ENCODE results near the gene SLC38A9. TPM values are rescaled to one million over a fixed set of nuclear protein-coding genes. Genes with fewer than 3 reads are reported as not detected.
A peak's percentile ranks its signal among the peaks of the same experiment; 100 is the strongest.

Gene SLC38A9
- total RNA-seq, 4 donors from 2014 or later: 19.5 to 44.2 (median 30.4) TPM

DNA sequence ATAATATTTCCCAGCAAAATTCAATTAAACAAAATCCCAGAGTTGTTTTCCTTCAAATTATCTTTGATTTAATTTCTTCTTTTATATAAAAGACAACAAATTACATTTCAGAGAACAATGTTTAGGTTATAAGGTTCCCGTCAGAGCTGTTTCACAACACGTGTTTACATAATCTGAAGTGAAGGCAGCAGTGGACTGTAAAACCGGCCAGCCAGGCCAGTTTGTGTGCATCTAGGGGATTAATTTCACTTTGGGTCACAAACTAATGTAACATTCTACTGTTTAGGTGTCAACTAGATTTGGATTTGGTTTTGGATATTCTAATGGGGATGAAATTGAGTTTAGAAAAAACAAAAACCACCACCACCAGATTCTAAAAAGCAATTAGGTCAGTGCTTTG, 90.9 kb downstream of the SLC38A9 start:
- 54 to 63% methylated on average over 3 of the region's 3 CpGs for WGBS, 2 donors
- no peak for DNase-seq
- no peaks in the 10 kb centered on the region for H3K27me3 ChIP-seq
- no peaks in the 10 kb centered on the region for H3K9me3 ChIP-seq
- TF ChIP-seq POLR2A (IDR thresholded peaks at IDR 0.05): no peak
- TF ChIP-seq, protein P1, sequence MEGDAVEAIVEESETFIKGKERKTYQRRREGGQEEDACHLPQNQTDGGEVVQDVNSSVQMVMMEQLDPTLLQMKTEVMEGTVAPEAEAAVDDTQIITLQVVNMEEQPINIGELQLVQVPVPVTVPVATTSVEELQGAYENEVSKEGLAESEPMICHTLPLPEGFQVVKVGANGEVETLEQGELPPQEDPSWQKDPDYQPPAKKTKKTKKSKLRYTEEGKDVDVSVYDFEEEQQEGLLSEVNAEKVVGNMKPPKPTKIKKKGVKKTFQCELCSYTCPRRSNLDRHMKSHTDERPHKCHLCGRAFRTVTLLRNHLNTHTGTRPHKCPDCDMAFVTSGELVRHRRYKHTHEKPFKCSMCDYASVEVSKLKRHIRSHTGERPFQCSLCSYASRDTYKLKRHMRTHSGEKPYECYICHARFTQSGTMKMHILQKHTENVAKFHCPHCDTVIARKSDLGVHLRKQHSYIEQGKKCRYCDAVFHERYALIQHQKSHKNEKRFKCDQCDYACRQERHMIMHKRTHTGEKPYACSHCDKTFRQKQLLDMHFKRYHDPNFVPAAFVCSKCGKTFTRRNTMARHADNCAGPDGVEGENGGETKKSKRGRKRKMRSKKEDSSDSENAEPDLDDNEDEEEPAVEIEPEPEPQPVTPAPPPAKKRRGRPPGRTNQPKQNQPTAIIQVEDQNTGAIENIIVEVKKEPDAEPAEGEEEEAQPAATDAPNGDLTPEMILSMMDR (IDR thresholded peaks at IDR 0.05): no peak
- peaks cover 11 to 12% of the 10 kb centered on the region in 2 donors for H3K4me1 ChIP-seq
- intact Hi-C loops (cut with DNase I): no loop called here
- H3K27ac ChIP-seq: no peak overlapping the region
- H3K36me3 ChIP-seq: no peaks in the 10 kb centered on the region
- no peak overlapping the region for H3K4me3 ChIP-seq (replicated peaks in 1 of 3)

DNA sequence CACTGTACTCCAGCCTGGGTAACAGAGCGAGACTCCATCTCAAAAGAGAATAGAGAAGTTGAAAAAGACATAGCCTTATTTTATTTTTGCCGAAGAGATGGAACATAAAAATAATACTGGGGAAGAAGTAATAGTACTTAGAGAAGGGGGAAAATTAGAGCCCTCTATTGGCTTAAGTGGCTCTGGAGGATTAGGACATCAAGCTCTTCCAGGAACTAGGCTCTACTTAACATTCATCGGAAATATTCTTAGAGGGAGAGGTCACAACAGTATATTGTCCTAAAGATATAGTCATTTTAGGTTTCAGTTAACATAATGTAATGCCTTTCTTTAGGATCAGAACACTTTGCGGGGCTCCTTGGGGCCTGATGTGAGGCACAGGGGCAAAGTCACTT, 91.4 kb downstream of the SLC38A9 start:
- H3K9me3 ChIP-seq: no peaks in the 10 kb centered on the region
- 96 to 100% methylated on average over 4 of the region's 4 CpGs for WGBS, 2 donors
- DNase-seq: no peak
- intact Hi-C loops (cut with DNase I): no loop called here
- TF ChIP-seq, protein P1 (IDR thresholded peaks at IDR 0.05): no peak
- no peak for TF ChIP-seq POLR2A (IDR thresholded peaks at IDR 0.05)
- no peak overlapping the region for H3K4me3 ChIP-seq (replicated peaks in 1 of 3)
- H3K4me1 ChIP-seq: peaks cover 11 to 12% of the 10 kb centered on the region in 2 donors
- no peaks in the 10 kb centered on the region for H3K27me3 ChIP-seq
- H3K36me3 ChIP-seq: no peaks in the 10 kb centered on the region
- H3K27ac ChIP-seq: no peak overlapping the region

DNA sequence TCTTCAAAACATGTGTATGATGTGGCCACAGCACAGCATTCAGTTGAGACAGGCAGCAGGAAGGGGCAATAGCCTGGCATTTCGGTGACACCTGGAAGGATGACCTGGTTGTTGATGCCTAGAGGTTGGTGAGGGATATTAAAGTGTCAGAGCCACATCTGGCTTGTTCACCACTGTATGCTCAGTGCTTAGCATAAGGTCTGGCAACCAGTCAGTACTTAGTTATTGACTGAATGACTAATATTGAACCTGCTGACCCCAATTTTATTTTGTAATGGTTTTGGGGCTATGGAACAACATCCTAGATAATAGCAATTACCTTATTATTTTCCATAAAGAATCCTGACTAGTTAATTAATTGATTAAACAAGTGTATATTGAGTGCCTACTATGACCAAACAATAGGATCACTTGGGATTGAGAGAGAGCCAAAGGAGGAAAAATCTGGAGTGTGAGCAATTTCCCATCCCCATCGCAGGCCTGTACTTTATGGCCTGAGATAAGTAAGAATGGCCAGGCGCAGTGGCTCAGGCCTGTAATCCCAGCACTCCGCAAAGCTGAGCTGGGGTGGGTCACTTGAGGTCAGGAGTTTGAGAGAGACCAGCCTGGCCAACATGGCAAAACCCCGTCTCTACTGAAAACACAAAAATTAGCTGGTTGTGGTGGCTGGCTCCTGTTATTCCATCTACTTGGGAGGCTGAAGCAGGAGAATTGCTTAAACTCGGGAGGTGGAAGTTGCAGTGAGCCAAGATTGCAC, 91.9 kb downstream of the SLC38A9 start:
- Histone ChIP-seq H3K4me3 (replicated peaks in 1 of 3) (no peak overlapping the region), H3K36me3 (no peaks in the 10 kb centered on the region), H3K27ac (no peak overlapping the region), H3K9me3 (no peaks in the 10 kb centered on the region), H3K27me3 (no peaks in the 10 kb centered on the region), H3K4me1 (peaks cover 11 to 12% of the 10 kb centered on the region in 2 donors)
- intact Hi-C loops (cut with DNase I): no loop called here
- DNase-seq: no peak
- no peak for TF ChIP-seq POLR2A (IDR thresholded peaks at IDR 0.05)
- TF ChIP-seq, protein P1 (IDR thresholded peaks at IDR 0.05): no peak
- 91 to 94% methylated on average over 6 of the region's 6 CpGs for WGBS, 2 donors

DNA sequence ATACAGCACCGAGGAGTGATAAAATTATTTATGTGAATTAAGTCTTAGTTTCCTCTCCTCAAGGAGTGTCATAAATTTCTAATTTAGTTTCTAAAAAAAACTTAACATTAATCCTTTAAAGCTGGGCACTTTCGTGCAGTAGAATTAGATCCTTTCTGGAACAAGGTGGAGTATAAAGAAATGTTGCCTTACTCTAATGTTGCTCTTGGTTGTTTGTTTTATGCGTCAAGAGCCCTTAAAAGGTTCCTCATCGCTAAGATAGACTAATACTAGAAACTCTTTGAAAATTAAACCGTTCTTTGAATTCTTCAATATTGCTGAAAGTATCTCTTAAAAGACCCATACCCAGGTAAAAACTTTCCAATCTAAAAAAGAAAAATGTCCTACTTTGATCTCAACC, 93.8 kb downstream of the SLC38A9 start:
- peaks cover 11 to 12% of the 10 kb centered on the region in 2 donors for H3K4me1 ChIP-seq
- no peaks in the 10 kb centered on the region for H3K9me3 ChIP-seq
- intact Hi-C loops (cut with DNase I): no loop called here
- WGBS, 2 donors: 42 to 43% methylated on average over 5 of the region's 5 CpGs
- H3K27ac ChIP-seq: peak overlapping the region in 2 of 3 donors; percentile 51 to 53
- TF ChIP-seq POLR2A (IDR thresholded peaks at IDR 0.05): no peak
- TF ChIP-seq, protein P1 (IDR thresholded peaks at IDR 0.05): no peak
- no peaks in the 10 kb centered on the region for H3K36me3 ChIP-seq
- H3K27me3 ChIP-seq: no peaks in the 10 kb centered on the region
- no peak overlapping the region for H3K4me3 ChIP-seq (replicated peaks in 1 of 3)
- DNase-seq: no peak

DNA sequence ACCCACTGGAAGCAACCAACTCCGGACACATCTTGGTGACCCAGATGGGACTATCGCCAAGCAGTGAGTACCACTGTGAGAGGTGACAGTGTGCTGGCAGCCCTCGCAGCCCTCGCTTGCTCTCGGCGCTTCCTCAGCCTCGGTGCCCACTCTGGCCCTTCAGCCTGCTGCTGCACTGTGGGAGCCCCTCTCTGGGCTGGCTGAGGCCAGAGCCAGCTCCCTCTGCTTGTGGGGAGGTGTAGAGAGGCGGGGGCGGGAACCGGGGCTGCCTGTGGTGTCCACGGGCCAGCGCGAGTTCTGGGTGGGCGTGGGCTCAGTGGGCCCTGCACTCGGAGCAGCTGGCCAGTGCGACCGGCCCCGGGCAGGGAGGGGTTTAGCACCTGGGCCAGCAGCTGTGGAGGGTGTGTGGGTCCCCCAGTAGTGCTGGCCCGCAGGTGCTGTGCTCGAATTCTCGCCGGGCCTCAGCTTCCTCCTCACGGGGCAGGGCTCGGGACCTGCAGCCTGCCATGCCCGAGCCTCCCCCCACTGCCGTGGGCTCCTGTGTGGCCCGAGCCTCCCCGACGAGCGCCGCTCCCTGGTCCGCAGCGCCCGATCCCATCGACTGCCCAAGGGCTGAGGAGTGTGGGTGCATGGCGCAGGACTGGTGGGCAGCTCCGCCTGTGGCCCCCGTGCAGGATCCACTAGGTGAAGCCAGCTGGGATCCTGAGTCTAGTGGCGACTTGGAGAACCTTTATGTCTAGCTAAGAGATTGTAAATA, 98.8 kb downstream of the SLC38A9 start:
- 96 to 100% methylated on average over 14 to 27 of the region's 39 CpGs for WGBS, 2 donors
- DNase-seq: no peak
- Histone ChIP-seq H3K36me3 (no peaks in the 10 kb centered on the region), H3K27ac (no peak overlapping the region), H3K4me3 (replicated peaks in 1 of 3) (no peak overlapping the region), H3K4me1 (peaks cover 5 to 11% of the 10 kb centered on the region in 2 donors), H3K27me3 (no peaks in the 10 kb centered on the region), H3K9me3 (no peaks in the 10 kb centered on the region)
- intact Hi-C loops (cut with DNase I): no loop called here
- TF ChIP-seq, protein P1 (IDR thresholded peaks at IDR 0.05): no peak
- TF ChIP-seq POLR2A (IDR thresholded peaks at IDR 0.05): no peak
